Fibroblast of villous mesenchyme (primary cell): ENCODE measurements around the gene SH3RF3. TPM values are rescaled to one million over a fixed set of nuclear protein-coding genes. Genes with fewer than 3 reads are reported as not detected.

Source experiments
- DNase-seq: peaks from one replicate; pipeline ENCODE4 v3.0.0-alpha.2; 2010; ENCODE audit warnings: low read depth
- H3K4me3 ChIP-seq: 2 replicates; pipeline ENCODE4 v1.5.1; 2011; ENCODE audit warnings: low read depth, mild to moderate bottlenecking, low read length
- total RNA-seq: library from RNA; depleted of rRNA; stranded (reverse); fragments of >200 nt; gene quantifications from 2 replicates; pipeline ENCODE4 v1.2.3, GENCODE V29; 2012
- TF ChIP-seq, protein P1 (sequence below): IDR thresholded peaks from 2 replicates; pipeline ENCODE4 v1.5.1; 2012; ENCODE audit warnings: low read depth, mild to moderate bottlenecking, low read length; ENCODE audit not compliant: insufficient read depth

The SH3RF3 gene
- total RNA-seq, 1 donor: 13.4 TPM

DNA sequence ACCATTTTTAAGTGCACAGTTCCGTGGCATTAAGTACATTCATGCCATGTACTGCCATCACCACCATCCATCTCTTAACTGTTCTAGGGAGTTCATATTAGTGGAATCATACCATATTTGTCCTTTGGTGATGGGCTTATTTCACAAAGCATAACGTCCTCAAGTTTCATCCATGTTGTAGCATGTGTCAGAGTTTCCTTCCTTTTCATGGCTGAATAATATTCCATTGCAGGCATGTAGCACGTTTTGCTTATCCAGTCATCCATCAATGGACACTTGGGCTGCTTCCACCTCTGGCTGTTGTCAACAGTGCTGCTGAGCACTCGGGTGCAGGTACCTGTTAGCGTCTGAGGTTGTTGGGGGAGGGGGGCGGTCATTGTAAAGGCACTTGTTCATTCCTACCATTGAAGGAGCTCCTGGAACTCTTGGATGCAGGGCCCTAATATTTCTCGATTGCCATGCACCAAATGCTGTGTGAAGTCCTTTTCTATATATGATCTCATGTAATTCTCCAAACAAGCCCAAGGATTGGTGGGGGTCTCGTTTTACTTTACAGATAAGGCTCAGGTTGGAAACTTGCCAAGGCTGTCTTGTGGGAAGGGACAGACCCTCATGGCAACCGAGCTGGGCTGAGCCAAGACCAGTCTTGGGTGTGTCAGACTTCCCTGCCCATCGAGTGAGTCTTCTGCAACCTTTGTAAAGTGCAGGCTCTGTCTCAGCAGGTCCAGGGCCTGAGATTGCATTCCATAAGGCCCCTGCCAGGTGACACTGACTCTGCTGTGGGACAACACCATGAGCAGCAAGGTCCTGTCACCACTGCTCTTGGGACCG is 42.9 kb upstream of the SH3RF3 start:
- no peak for DNase-seq
- TF ChIP-seq, protein P1, sequence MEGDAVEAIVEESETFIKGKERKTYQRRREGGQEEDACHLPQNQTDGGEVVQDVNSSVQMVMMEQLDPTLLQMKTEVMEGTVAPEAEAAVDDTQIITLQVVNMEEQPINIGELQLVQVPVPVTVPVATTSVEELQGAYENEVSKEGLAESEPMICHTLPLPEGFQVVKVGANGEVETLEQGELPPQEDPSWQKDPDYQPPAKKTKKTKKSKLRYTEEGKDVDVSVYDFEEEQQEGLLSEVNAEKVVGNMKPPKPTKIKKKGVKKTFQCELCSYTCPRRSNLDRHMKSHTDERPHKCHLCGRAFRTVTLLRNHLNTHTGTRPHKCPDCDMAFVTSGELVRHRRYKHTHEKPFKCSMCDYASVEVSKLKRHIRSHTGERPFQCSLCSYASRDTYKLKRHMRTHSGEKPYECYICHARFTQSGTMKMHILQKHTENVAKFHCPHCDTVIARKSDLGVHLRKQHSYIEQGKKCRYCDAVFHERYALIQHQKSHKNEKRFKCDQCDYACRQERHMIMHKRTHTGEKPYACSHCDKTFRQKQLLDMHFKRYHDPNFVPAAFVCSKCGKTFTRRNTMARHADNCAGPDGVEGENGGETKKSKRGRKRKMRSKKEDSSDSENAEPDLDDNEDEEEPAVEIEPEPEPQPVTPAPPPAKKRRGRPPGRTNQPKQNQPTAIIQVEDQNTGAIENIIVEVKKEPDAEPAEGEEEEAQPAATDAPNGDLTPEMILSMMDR: no peak
- no peak overlapping the region for H3K4me3 ChIP-seq

DNA sequence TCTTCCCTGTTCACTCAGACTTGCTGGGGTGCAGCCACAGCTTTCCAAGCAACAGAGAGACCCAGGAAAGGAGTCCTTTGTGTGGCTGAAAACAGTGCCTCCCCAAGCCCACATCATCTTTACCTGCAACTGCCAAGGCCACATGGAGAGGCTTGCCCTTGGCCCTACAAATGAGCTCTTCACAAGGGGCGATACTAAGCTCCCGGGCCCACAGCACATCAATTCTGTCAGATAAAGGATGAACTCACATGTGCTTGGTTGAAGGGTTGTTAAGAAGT is 42.3 kb upstream of the SH3RF3 start:
- TF ChIP-seq, protein P1: no peak
- no peak for DNase-seq
- no peak overlapping the region for H3K4me3 ChIP-seq

DNA sequence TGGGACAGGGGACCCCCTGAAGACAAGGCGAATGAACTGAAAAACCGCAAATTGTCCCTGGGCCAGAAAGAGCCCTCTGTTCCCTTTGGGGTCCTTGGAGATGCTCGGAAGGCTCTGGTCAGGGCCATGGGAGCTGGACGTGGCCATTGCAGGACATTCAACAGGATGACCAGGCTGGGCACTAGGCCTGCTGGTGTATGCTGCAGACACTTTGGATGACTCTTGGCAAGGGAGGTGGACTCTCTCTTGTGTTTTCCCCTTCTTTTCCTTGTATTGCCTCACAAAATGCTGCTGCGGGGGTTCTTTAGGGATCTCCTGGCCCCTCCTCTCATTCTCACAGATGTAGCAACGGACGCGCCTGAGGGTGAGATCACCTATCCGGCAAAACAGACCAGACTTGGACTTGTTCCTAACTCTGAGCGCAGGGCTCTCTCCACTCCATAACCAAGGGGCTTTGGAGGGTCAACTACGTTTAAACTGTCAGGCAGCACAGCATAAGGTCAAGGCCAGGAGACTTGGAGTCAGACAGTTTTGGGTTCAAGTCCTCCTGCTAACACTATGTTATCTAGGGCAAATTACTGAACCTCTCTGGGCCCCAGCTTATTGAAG is 41.8 kb upstream of the SH3RF3 start:
- no peak overlapping the region for H3K4me3 ChIP-seq
- TF ChIP-seq, protein P1: no peak
- no peak for DNase-seq

DNA sequence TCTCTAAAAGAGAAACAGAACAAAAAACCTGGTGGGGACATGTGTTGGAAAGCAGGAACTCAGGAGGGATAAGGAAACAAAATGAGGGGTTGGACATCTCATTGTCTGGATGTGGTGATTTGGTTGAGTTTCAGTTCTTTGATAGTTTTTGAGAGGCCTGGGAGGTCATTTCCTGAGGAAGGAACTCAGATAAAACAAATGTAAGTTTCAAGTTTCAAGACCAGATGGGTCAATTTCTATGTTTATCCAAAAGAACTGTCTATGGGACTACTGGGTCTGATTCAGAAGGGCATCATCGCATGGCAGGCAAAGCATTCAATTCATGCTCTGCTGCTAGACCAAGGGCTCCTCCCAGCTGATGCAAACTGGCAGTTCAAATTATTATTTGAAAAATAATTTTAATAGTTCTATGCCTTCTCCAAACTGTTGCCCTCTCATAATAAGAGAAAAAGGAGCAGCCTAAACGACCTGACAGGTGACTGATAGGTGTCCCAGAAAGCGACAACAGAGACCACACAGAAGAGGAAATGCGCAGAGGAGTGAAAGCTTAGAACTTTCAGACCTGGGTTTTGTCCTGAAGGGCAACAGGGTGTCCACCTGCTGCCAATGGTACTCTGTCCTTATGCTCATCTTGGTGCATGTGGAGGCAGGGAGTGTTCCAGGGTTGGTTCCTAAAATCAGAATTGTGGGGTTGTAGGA is 39.3 kb upstream of the SH3RF3 start:
- TF ChIP-seq, protein P1: no peak
- no peak overlapping the region for H3K4me3 ChIP-seq
- no peak for DNase-seq

DNA sequence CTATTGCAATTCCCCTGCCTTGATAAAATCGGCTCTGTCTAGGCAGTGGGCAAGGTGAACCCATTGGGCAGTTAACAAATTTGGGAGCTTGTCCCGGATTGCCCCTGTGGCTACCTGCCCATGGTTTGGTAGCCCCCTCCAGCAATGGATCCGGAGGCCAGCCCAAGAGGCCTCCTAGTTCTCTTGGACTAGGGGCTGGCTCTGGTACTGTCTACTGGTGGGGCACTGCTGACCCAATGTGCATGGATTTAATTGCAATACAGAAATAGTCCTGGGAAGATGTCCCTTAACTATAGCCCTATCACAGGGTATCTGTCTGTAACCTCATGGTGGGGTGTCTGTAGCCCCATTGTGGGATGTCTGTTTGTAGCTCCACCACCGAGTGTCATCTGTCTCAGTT is 37.5 kb upstream of the SH3RF3 start:
- no peak for DNase-seq
- TF ChIP-seq, protein P1: no peak
- H3K4me3 ChIP-seq: no peak overlapping the region

DNA sequence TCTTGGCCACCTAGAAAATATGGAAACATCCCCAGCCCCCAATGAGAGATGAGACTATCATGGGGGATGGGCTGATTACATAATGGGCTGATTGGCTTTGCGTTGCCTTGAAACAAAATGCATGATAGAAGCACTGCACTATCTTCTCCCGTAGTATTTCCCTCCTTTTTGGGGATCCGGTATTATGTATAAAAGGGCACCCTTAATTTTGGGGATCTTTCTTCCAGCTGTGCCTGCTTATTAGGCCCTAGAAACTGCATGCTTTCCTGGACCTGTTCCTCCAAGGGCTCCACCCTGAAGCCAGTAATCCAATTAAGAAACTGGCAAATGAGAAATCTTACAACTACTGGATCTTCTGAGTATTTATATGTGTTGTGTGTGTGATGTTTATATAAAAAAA is 34.9 kb upstream of the SH3RF3 start:
- TF ChIP-seq, protein P1: no peak
- no peak for DNase-seq
- no peak overlapping the region for H3K4me3 ChIP-seq
